Measurements from ENCODE around the gene MKKS. TPM values are rescaled to one million over a fixed set of nuclear protein-coding genes. Genes with fewer than 3 reads are reported as not detected.

The MKKS gene
- total and polyA plus RNA-seq, 2 of the 13 experiments (the other 11 are each of a cell fraction or from before 2014, with no cell fraction given) = 26.7 to 34.5 TPM

DNA sequence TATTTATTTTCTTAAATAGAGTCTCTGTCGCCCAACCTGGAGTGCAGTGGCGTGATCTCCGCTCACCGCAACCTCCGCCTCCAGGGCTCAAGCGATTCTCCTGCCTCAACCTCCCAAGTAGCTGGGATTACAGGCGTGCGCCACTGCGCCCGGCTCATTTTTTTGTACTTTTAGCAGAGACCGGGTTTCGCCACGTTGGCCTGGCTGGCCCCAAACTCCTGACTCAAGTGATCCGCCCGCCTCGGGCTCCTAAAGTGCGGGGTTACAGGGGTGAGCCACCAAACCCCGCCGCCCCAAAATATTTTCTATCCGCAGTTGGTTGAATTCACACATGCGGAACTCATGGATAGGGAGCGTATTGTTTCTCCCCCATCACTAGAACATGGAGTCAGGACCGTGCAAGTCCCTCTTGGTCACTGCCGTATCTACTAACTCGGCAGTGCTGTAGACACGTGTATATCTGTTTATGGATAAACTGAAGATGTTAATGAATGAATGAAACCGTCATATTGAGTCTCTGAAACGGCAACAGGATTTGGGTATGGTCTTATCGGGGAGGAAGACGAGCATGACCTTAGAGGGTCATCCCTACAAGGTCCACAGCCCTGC, 904 bp downstream of the MKKS start (continued):
- TF ChIP-seq ZNF160 (CRISPR knock-in tag; IDR thresholded peaks at IDR 0.05) (no peak), ZNF138 (CRISPR knock-in tag; IDR thresholded peaks at IDR 0.05; ENCODE audit: low read depth) (peak; percentile 12; the same call in 1 of the 2 replicates), SOX6 (IDR thresholded peaks at IDR 0.05) (no peak), SOX6 (CRISPR knock-in tag; IDR thresholded peaks at IDR 0.05) (no peak), SYNCRIP (IDR thresholded peaks at IDR 0.05; ENCODE audit: insufficient read depth, low read depth, low read length) (no peak), ZNF768 (CRISPR knock-in tag; IDR thresholded peaks at IDR 0.05) (no peak), ZNF136 (CRISPR knock-in tag; IDR thresholded peaks at IDR 0.05; ENCODE audit: low read depth) (no peak), ZBTB20 (CRISPR knock-in tag; IDR thresholded peaks at IDR 0.05; ENCODE audit: borderline replicate concordance, low read depth) (no peak; the same call in 1 of the 2 replicates), KAT8 (CRISPR knock-in tag; IDR thresholded peaks at IDR 0.05) (no peak), ZNF879 (CRISPR knock-in tag; IDR thresholded peaks at IDR 0.05) (0 out of 2 replicates have a peak, but pooled peaks have one; percentile 69), ZNF775 (CRISPR knock-in tag; IDR thresholded peaks at IDR 0.05; ENCODE audit: borderline replicate concordance) (no peak), ZC3H4 (CRISPR knock-in tag; IDR thresholded peaks at IDR 0.05; ENCODE audit: borderline replicate concordance) (no peak)
- TF ChIP-seq, protein P1, sequence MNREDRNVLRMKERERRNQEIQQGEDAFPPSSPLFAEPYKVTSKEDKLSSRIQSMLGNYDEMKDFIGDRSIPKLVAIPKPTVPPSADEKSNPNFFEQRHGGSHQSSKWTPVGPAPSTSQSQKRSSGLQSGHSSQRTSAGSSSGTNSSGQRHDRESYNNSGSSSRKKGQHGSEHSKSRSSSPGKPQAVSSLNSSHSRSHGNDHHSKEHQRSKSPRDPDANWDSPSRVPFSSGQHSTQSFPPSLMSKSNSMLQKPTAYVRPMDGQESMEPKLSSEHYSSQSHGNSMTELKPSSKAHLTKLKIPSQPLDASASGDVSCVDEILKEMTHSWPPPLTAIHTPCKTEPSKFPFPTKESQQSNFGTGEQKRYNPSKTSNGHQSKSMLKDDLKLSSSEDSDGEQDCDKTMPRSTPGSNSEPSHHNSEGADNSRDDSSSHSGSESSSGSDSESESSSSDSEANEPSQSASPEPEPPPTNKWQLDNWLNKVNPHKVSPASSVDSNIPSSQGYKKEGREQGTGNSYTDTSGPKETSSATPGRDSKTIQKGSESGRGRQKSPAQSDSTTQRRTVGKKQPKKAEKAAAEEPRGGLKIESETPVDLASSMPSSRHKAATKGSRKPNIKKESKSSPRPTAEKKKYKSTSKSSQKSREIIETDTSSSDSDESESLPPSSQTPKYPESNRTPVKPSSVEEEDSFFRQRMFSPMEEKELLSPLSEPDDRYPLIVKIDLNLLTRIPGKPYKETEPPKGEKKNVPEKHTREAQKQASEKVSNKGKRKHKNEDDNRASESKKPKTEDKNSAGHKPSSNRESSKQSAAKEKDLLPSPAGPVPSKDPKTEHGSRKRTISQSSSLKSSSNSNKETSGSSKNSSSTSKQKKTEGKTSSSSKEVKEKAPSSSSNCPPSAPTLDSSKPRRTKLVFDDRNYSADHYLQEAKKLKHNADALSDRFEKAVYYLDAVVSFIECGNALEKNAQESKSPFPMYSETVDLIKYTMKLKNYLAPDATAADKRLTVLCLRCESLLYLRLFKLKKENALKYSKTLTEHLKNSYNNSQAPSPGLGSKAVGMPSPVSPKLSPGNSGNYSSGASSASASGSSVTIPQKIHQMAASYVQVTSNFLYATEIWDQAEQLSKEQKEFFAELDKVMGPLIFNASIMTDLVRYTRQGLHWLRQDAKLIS (CRISPR knock-in tag; IDR thresholded peaks at IDR 0.05) = no peak
- TF ChIP-seq, protein P2, sequence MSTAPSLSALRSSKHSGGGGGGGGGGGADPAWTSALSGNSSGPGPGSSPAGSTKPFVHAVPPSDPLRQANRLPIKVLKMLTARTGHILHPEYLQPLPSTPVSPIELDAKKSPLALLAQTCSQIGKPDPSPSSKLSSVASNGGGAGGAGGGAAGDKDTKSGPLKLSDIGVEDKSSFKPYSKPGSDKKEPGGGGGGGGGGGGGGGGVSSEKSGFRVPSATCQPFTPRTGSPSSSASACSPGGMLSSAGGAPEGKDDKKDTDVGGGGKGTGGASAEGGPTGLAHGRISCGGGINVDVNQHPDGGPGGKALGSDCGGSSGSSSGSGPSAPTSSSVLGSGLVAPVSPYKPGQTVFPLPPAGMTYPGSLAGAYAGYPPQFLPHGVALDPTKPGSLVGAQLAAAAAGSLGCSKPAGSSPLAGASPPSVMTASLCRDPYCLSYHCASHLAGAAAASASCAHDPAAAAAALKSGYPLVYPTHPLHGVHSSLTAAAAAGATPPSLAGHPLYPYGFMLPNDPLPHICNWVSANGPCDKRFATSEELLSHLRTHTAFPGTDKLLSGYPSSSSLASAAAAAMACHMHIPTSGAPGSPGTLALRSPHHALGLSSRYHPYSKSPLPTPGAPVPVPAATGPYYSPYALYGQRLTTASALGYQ (CRISPR knock-in tag; IDR thresholded peaks at IDR 0.05) = peak; percentile 51
- TF ChIP-seq, protein P3, sequence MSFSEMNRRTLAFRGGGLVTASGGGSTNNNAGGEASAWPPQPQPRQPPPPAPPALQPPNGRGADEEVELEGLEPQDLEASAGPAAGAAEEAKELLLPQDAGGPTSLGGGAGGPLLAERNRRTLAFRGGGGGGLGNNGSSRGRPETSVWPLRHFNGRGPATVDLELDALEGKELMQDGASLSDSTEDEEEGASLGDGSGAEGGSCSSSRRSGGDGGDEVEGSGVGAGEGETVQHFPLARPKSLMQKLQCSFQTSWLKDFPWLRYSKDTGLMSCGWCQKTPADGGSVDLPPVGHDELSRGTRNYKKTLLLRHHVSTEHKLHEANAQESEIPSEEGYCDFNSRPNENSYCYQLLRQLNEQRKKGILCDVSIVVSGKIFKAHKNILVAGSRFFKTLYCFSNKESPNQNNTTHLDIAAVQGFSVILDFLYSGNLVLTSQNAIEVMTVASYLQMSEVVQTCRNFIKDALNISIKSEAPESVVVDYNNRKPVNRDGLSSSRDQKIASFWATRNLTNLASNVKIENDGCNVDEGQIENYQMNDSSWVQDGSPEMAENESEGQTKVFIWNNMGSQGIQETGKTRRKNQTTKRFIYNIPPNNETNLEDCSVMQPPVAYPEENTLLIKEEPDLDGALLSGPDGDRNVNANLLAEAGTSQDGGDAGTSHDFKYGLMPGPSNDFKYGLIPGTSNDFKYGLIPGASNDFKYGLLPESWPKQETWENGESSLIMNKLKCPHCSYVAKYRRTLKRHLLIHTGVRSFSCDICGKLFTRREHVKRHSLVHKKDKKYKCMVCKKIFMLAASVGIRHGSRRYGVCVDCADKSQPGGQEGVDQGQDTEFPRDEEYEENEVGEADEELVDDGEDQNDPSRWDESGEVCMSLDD (CRISPR knock-in tag; IDR thresholded peaks at IDR 0.05; ENCODE audit: borderline replicate concordance) = no peak; the same call in 1 of the 2 replicates
- TF ChIP-seq, protein P4, sequence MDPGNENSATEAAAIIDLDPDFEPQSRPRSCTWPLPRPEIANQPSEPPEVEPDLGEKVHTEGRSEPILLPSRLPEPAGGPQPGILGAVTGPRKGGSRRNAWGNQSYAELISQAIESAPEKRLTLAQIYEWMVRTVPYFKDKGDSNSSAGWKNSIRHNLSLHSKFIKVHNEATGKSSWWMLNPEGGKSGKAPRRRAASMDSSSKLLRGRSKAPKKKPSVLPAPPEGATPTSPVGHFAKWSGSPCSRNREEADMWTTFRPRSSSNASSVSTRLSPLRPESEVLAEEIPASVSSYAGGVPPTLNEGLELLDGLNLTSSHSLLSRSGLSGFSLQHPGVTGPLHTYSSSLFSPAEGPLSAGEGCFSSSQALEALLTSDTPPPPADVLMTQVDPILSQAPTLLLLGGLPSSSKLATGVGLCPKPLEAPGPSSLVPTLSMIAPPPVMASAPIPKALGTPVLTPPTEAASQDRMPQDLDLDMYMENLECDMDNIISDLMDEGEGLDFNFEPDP (CRISPR knock-in tag; conservative IDR thresholded peaks at IDR 0.05) = no peak; the same call in 1 of the 2 replicates
- TF ChIP-seq, protein P5, sequence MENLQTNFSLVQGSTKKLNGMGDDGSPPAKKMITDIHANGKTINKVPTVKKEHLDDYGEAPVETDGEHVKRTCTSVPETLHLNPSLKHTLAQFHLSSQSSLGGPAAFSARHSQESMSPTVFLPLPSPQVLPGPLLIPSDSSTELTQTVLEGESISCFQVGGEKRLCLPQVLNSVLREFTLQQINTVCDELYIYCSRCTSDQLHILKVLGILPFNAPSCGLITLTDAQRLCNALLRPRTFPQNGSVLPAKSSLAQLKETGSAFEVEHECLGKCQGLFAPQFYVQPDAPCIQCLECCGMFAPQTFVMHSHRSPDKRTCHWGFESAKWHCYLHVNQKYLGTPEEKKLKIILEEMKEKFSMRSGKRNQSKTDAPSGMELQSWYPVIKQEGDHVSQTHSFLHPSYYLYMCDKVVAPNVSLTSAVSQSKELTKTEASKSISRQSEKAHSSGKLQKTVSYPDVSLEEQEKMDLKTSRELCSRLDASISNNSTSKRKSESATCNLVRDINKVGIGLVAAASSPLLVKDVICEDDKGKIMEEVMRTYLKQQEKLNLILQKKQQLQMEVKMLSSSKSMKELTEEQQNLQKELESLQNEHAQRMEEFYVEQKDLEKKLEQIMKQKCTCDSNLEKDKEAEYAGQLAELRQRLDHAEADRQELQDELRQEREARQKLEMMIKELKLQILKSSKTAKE (CRISPR knock-in tag; IDR thresholded peaks at IDR 0.05; ENCODE audit: borderline replicate concordance) = no peak

All from HepG2 (cell line).